ENCODE results near the gene ZNF319. TPM values are rescaled to one million over a fixed set of nuclear protein-coding genes. Genes with fewer than 3 reads are reported as not detected.
A peak's percentile ranks its signal among the peaks of the same experiment; 100 is the strongest.

ZNF319 gene
- total RNA-seq, 4 donors from 2014 or later: 4.4 to 16.0 (median 8.0) TPM

DNA sequence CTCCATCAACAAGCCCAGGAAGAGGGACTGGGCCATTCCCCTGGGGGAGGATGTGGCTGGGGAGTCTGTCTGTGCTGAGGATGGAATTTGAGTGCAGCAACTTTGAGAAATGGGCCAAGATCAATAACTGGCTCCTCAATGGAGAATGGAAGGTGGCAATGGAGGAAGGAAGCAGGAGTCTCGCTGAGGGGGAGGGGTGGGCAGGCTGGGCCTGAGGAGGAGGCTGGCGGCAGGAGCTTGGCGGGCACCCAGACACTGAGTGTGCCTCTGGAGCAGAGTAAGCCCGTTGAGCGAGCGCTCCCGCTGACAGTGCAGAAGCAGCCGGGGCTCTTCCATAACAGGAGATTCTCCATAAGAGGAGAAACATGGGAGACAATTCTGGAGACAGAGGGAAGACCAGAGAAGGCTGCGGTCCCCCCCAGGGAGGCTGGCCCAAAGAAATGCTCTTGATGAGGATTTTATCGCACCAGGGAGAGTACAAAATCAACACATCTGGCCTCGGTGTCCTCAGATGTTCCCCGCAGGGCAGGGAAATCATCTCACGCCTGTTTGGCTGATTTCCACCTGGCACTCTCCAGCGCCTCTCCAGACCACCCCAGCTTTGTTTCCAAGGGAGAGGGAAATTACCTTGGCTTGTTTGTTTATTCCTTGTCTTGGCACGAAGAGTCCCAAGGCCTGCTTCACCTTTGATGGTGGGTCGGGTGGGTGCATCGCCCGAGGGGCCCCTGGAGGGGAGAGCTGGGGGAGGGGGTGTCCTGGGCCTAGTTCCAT is 22.3 kb upstream of the ZNF319 start:
- peaks cover 0 to 76% (median 29%) of the 10 kb centered on the region in 3 donors for H3K4me1 ChIP-seq
- no peak overlapping the region for H3K4me3 ChIP-seq
- TF ChIP-seq POLR2AphosphoS5 (IDR thresholded peaks at IDR 0.05) (no peak), POLR2A (IDR thresholded peaks at IDR 0.05) (no peak), EP300 (IDR thresholded peaks at IDR 0.05) (no peak)
- TF ChIP-seq, protein P1, sequence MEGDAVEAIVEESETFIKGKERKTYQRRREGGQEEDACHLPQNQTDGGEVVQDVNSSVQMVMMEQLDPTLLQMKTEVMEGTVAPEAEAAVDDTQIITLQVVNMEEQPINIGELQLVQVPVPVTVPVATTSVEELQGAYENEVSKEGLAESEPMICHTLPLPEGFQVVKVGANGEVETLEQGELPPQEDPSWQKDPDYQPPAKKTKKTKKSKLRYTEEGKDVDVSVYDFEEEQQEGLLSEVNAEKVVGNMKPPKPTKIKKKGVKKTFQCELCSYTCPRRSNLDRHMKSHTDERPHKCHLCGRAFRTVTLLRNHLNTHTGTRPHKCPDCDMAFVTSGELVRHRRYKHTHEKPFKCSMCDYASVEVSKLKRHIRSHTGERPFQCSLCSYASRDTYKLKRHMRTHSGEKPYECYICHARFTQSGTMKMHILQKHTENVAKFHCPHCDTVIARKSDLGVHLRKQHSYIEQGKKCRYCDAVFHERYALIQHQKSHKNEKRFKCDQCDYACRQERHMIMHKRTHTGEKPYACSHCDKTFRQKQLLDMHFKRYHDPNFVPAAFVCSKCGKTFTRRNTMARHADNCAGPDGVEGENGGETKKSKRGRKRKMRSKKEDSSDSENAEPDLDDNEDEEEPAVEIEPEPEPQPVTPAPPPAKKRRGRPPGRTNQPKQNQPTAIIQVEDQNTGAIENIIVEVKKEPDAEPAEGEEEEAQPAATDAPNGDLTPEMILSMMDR (IDR thresholded peaks at IDR 0.05): no peak
- H3K36me3 ChIP-seq: peaks cover 0 to 25% of the 10 kb centered on the region in 2 donors
- WGBS, 2 donors (ENCODE audit: low coverage in 1 of 2): 0 to 13% methylated on average over 1 to 6 of the region's 18 CpGs
- ATAC-seq: peak; percentile 65
- H3K9me3 ChIP-seq: no peaks in the 10 kb centered on the region
- H3K27ac ChIP-seq: peak overlapping the region in 3 of 4 donors; percentile 63 to 78 (median 75)
- H3K27me3 ChIP-seq: no peaks in the 10 kb centered on the region

DNA sequence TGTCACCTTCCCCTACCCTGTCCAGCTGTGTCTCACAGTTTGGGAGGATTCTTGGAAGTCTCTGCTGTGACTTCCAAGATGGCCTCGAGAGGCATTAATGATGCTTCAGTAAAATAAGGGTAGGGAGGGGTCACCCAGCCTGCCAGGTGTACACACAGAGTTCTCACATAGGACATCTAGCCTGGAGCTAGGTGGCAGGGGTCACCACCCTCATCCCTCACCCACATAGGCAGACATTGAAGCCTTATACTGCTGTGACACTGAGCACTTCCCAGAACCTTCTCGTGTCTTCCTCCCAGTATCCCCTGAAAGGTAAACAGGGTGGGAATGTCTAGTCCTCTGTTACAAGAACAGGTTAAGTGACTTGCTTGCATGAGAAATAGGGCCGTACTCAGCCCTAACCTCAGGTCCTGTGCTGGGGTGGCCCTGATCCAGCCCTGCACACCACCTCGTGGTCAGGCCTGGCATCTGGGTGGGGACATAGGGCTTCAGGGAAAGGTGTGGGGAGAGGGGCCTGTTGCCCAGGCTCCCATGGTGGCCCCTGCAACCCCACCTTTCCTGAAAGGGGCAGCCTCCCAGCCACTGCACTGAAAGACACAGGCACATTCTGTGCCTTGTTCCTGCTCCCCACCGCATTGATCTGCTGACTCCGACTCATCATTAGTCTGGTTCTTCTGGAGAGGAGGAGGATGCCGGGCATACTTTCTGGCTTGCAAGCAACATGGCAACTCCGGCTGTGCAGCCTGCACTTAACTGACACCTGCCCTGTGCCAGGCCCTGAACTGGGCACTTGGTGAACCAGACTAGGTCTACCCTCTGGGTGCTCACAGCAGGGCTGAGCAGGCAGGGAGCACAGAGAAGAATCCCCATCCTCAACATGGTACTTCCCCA is 21.4 kb upstream of the ZNF319 start:
- 20 to 100% methylated on average over 1 of the region's 8 CpGs for WGBS, 2 donors (ENCODE audit: low coverage in 1 of 2)
- Histone ChIP-seq H3K4me1 (peaks cover 0 to 67% (median 21%) of the 10 kb centered on the region in 3 donors), H3K4me3 (no peak overlapping the region), H3K9me3 (no peaks in the 10 kb centered on the region), H3K27ac (peak overlapping the region in 3 of 4 donors; percentile 63 to 78 (median 75)), H3K27me3 (no peaks in the 10 kb centered on the region), H3K36me3 (peaks cover 0 to 34% of the 10 kb centered on the region in 2 donors)
- TF ChIP-seq POLR2AphosphoS5 (IDR thresholded peaks at IDR 0.05): no peak
- TF ChIP-seq, protein P1 (IDR thresholded peaks at IDR 0.05): no peak
- no peak for TF ChIP-seq EP300 (IDR thresholded peaks at IDR 0.05)
- TF ChIP-seq POLR2A (IDR thresholded peaks at IDR 0.05): no peak
- no peak for ATAC-seq

DNA sequence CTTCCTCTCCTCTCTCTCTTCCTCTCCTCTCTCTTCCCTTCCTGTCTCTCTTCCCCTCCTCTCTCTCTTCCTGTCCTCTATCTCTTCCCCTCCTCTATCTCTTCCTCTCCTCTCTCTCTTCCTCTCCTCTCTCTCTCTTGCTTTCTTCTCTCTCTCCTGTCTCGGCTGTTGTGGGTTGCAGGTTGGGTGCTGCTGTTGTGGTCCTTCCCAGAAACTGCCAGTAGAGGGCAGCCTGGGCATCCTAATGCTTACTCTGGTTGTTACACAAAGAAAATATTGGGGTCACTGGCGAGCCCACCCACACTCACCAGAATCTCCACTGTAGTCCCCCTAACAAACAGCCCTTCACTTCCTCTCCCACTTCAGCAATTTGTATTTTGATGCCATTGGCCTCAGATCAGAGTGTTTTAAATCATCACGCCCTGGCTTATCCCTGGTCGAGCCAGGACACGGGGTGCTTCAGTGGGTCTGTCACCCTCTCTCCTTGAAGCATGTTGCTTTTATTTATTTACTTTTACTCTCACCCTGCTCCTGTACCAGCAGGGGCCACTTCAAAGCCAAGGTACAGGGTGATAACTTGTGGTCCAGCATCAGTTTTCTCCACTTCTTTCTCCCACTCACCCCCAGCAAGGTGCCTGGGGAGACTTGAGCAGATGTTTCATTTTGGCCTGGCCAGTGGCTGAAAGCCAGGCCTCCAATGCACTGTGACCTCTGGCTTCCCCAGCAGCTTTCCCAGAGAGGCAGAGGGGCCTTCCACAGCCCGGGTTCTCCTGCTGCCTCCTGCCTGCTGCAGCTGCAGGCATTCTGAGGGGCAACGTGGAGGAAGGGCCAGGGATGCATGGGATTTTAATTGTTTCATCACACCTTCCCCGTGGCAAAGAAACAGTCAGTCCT is 20.4 kb upstream of the ZNF319 start:
- Histone ChIP-seq H3K27me3 (no peaks in the 10 kb centered on the region), H3K27ac (no peak overlapping the region), H3K9me3 (no peaks in the 10 kb centered on the region), H3K36me3 (peaks cover 0 to 41% of the 10 kb centered on the region in 2 donors), H3K4me3 (no peak overlapping the region), H3K4me1 (peaks cover 0 to 57% (median 13%) of the 10 kb centered on the region in 3 donors)
- TF ChIP-seq, protein P1 (IDR thresholded peaks at IDR 0.05): peak in 3 of 4 experiments; percentile 67 to 81 (median 77)
- no peak for TF ChIP-seq POLR2A (IDR thresholded peaks at IDR 0.05)
- WGBS, 2 donors (ENCODE audit: low coverage in 1 of 2): 35 to 41% methylated on average over 6 of the region's 8 CpGs
- no peak for ATAC-seq

DNA sequence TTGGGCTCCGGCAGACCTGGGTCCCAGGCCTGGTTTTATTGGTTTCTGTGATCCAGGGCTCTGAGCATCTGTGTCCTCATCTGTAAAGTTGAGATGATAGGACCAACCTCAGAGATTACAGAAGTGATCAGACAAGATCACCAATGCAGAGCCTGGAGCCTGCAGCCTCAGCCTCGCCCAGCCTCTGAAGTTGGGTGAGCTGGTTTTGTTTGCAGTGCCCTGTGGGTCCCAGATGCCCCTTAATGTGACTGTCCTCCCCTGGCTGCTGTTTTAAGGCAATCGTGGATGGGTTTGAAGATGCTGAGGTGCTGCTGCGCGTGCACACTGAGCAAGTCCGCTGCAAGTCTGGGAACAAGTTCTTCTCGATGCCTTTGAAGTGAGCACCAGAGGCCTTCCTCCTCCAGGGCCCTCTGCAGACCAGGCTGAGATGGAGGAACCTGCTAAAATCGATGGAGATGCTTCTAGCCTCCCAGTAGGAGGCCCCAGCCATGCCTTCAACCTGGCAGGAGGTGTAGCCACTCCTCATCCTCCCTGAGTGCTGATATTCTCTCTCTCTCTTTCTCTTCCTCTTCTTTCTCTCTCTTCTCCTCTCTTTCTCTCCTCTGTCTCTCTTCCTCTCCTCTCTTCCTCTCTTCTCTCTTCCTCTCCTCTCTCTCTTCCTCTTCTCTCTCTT is 19.5 kb upstream of the ZNF319 start:
- 12 to 56% methylated on average over 1 to 2 of the region's 8 CpGs for WGBS, 2 donors (ENCODE audit: low coverage in 1 of 2)

More for the DNA sequence above, 19.5 kb upstream of the ZNF319 start:
- TF ChIP-seq EP300 (IDR thresholded peaks at IDR 0.05): no peak
- TF ChIP-seq POLR2A (IDR thresholded peaks at IDR 0.05): no peak
- Histone ChIP-seq H3K27ac (no peak overlapping the region), H3K4me3 (no peak overlapping the region), H3K36me3 (peaks cover 0 to 50% of the 10 kb centered on the region in 2 donors), H3K4me1 (peaks cover 0 to 48% (median 13%) of the 10 kb centered on the region in 3 donors), H3K9me3 (no peaks in the 10 kb centered on the region), H3K27me3 (no peaks in the 10 kb centered on the region)
- no peak for ATAC-seq
